ENCODE results near the gene GIT1. TPM values are rescaled to one million over a fixed set of nuclear protein-coding genes. Genes with fewer than 3 reads are reported as not detected.

GIT1 gene
- total and polyA plus RNA-seq, 2 donors (not counting 1 experiment from before 2014, with no cell fraction given), result 12.4 to 20.1 TPM

DNA sequence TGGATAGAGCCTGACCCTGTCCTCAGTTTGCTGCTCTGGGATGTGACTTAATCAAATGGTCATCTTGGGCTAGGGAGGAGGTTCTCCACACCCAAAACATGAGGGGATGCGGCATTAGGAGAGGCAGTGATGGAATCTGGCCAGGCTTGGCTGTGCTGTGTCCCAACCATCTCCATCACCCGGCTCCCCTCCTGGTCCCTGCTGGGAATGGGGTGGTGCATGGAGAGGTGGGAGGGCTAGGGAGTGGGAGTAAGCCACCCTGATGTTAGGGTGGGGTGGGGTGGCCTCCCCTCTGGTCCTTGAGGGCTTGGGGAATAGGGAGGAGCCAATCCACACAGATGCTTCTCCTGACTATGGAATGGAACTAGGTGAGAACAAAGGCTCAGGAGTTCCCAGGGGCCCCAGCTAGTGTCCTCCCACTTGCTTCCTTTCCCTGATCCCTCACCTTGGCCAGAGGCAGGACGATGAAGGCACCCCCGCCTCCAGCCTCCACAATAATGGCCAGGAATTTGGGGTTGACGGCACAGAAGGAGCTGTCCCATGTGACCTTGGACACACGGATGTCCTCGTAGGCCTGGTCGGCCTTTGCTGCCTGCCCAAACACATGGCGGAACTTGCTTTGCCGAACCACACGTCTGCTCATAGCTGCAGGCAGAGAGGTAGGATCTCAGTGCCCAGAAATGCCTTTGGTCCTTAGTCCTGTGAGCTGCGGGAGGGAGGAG lies 31.5 kb upstream of the GIT1 start:
- Histone ChIP-seq H3K27ac (ENCODE audit: insufficient read depth, low read length) (no peak overlapping the region), H3K9me3 (ENCODE audit: control insufficient read depth, insufficient read depth, low read depth, low read length) (no peaks in the 10 kb centered on the region), H3K79me2 (ENCODE audit: control insufficient read depth, insufficient read depth, low read length) (no peaks in the 10 kb centered on the region), H4K20me1 (ENCODE audit: control insufficient read depth, extremely low read depth, insufficient read depth, low read length) (no peaks in the 10 kb centered on the region), H3K4me1 (ENCODE audit: control insufficient read depth, extremely low read depth, insufficient read depth, low read length) (peaks cover 24% of the 10 kb centered on the region), H3K4me3 (replicated peaks in 1 of 4; ENCODE audit: control extremely low read depth in 1 of 4, insufficient read depth in 1 of 4, low read depth in 3 of 4, low read length in 4 of 4) (no peak overlapping the region), H3K36me3 (ENCODE audit: control insufficient read depth, insufficient read depth, low read length) (no peaks in the 10 kb centered on the region), H3K27me3 (ENCODE audit: control insufficient read depth, insufficient read depth, low read length) (no peaks in the 10 kb centered on the region), H3K9ac (ENCODE audit: insufficient read depth, low read length) (no peak overlapping the region), H2AFZ (ENCODE audit: low read length) (no peak overlapping the region), H3K4me2 (ENCODE audit: extremely low read depth, insufficient read depth, low read length) (no peak overlapping the region)
- no peak for DNase-seq (ENCODE audit: low read depth in 2 of 2)
- TF ChIP-seq EZH2 (IDR thresholded peaks at IDR 0.05; ENCODE audit: low read length, missing control alignments), result no peak
- TF ChIP-seq, protein P1, sequence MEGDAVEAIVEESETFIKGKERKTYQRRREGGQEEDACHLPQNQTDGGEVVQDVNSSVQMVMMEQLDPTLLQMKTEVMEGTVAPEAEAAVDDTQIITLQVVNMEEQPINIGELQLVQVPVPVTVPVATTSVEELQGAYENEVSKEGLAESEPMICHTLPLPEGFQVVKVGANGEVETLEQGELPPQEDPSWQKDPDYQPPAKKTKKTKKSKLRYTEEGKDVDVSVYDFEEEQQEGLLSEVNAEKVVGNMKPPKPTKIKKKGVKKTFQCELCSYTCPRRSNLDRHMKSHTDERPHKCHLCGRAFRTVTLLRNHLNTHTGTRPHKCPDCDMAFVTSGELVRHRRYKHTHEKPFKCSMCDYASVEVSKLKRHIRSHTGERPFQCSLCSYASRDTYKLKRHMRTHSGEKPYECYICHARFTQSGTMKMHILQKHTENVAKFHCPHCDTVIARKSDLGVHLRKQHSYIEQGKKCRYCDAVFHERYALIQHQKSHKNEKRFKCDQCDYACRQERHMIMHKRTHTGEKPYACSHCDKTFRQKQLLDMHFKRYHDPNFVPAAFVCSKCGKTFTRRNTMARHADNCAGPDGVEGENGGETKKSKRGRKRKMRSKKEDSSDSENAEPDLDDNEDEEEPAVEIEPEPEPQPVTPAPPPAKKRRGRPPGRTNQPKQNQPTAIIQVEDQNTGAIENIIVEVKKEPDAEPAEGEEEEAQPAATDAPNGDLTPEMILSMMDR (conservative IDR thresholded peaks at IDR 0.05 in 1 of 2, IDR thresholded peaks at IDR 0.05 in 1 of 2; ENCODE audit: low read depth in 1 of 2, low read length in 2 of 2), result no peak

DNA sequence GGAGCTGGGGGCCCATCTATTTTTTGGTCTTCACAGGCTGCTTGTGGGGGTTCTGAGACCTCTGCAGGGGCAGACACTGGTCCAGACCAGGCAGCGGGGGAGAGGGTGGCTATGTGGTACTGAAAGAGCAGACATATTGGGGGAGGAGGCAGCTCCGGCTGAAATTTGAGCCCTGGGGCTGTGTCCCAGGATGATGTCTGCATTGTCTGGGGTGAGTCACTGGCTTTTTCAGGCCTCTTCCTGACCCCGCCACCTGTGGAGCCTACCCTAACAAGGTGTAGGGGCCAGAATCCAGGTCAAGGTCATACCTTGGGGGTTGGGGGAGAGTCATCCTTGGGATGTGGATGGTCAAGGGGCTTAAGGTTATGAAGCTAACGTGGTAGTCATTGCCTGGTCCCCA lies 30.8 kb upstream of the GIT1 start:
- no peaks in the 10 kb centered on the region for H3K79me2 ChIP-seq (ENCODE audit: control insufficient read depth, insufficient read depth, low read length)
- H3K36me3 ChIP-seq (ENCODE audit: control insufficient read depth, insufficient read depth, low read length), result no peaks in the 10 kb centered on the region
- no peak overlapping the region for H3K9ac ChIP-seq (ENCODE audit: insufficient read depth, low read length)
- no peak overlapping the region for H2AFZ ChIP-seq (ENCODE audit: low read length)
- no peaks in the 10 kb centered on the region for H3K9me3 ChIP-seq (ENCODE audit: control insufficient read depth, insufficient read depth, low read depth, low read length)
- H3K4me3 ChIP-seq (replicated peaks in 1 of 4; ENCODE audit: control extremely low read depth in 1 of 4, insufficient read depth in 1 of 4, low read depth in 3 of 4, low read length in 4 of 4), result no peak overlapping the region
- DNase-seq (ENCODE audit: low read depth in 2 of 2), result peak; percentile 25 to 37
- no peak overlapping the region for H3K4me2 ChIP-seq (ENCODE audit: extremely low read depth, insufficient read depth, low read length)
- peaks cover 22% of the 10 kb centered on the region for H3K4me1 ChIP-seq (ENCODE audit: control insufficient read depth, extremely low read depth, insufficient read depth, low read length)
- no peak overlapping the region for H3K27ac ChIP-seq (ENCODE audit: insufficient read depth, low read length)
- TF ChIP-seq, protein P1 (conservative IDR thresholded peaks at IDR 0.05 in 1 of 2, IDR thresholded peaks at IDR 0.05 in 1 of 2; ENCODE audit: low read depth in 1 of 2, low read length in 2 of 2), result no peak
- no peak for TF ChIP-seq EZH2 (IDR thresholded peaks at IDR 0.05; ENCODE audit: low read length, missing control alignments)
- H3K27me3 ChIP-seq (ENCODE audit: control insufficient read depth, insufficient read depth, low read length), result no peaks in the 10 kb centered on the region
- H4K20me1 ChIP-seq (ENCODE audit: control insufficient read depth, extremely low read depth, insufficient read depth, low read length), result no peaks in the 10 kb centered on the region

DNA sequence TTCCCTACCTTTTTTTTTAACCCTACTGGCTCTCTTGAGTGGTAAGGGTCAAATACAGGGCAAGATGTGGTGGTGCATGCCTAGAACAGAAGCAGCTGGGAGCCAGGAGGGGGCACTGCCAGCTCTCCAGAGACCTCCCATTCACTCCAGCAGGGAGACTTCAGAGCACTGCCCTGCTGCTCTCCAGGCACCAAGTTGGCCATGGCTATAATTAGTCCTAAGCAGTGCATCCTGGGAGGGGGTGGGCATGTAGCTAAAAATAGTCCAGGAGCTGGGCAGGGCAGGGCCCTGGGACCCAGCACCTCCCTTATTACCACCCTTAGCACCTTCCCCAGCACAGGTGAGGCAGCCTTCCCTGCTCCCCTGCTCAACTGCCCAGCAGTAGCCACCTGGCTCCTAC lies 29.8 kb upstream of the GIT1 start:
- DNase-seq (ENCODE audit: low read depth in 2 of 2), result peak; percentile 24 to 59
- Histone ChIP-seq H3K27ac (ENCODE audit: insufficient read depth, low read length) (no peak overlapping the region), H3K4me2 (ENCODE audit: extremely low read depth, insufficient read depth, low read length) (no peak overlapping the region)

More for the DNA sequence above, 29.8 kb upstream of the GIT1 start:
- H2AFZ ChIP-seq (ENCODE audit: low read length), result no peak overlapping the region
- H3K36me3 ChIP-seq (ENCODE audit: control insufficient read depth, insufficient read depth, low read length), result no peaks in the 10 kb centered on the region
- H3K9me3 ChIP-seq (ENCODE audit: control insufficient read depth, insufficient read depth, low read depth, low read length), result no peaks in the 10 kb centered on the region
- H3K4me3 ChIP-seq (replicated peaks in 1 of 4; ENCODE audit: control extremely low read depth in 1 of 4, insufficient read depth in 1 of 4, low read depth in 3 of 4, low read length in 4 of 4), result no peak overlapping the region
- no peaks in the 10 kb centered on the region for H3K27me3 ChIP-seq (ENCODE audit: control insufficient read depth, insufficient read depth, low read length)
- peaks cover 23% of the 10 kb centered on the region for H3K4me1 ChIP-seq (ENCODE audit: control insufficient read depth, extremely low read depth, insufficient read depth, low read length)
- no peak overlapping the region for H3K9ac ChIP-seq (ENCODE audit: insufficient read depth, low read length)
- H3K79me2 ChIP-seq (ENCODE audit: control insufficient read depth, insufficient read depth, low read length), result no peaks in the 10 kb centered on the region
- H4K20me1 ChIP-seq (ENCODE audit: control insufficient read depth, extremely low read depth, insufficient read depth, low read length), result no peaks in the 10 kb centered on the region
- TF ChIP-seq, protein P1 (conservative IDR thresholded peaks at IDR 0.05 in 1 of 2, IDR thresholded peaks at IDR 0.05 in 1 of 2; ENCODE audit: low read depth in 1 of 2, low read length in 2 of 2), result peak in 1 of 2 donors; percentile 38
- no peak for TF ChIP-seq EZH2 (IDR thresholded peaks at IDR 0.05; ENCODE audit: low read length, missing control alignments)

Measured in fibroblast of lung (primary cell).